Hepatocyte (in vitro differentiated cells): ENCODE measurements around the gene GINS2.

ENCODE experiments used
- CTCF ChIP-seq: fragments of 200-600 bp; sonication (generic); IDR thresholded peaks from 2 replicates; pipeline ENCODE4 v1.5.1; 2016; ENCODE audit warnings: antibody characterized with exemption, mild to moderate bottlenecking; ENCODE audit not compliant: poor library complexity
- EZH2 ChIP-seq: fragments of 200-600 bp; sonication (generic); IDR thresholded peaks from 2 replicates; pipeline ENCODE4 v1.6.1; 2016; ENCODE audit warnings: antibody characterized with exemption, mild to moderate bottlenecking, borderline replicate concordance

- TF ChIP-seq CTCF = no peak
- no peak for TF ChIP-seq EZH2
Observed at GRCh38 chr16:85631230-85631629, 57.5 kb downstream of the GINS2 start.
